OCI-LY3 (cell line): ENCODE measurements around the gene UMAD1.

Experiments
- CTCF ChIP-seq: fragments of 200-600, 300-600 bp; sonication (generic); IDR thresholded peaks from 2 replicates; pipeline ENCODE4 v1.5.1; 2014; ENCODE audit warnings: antibody characterized with exemption, low read length, low read depth
- EZH2phosphoT487 ChIP-seq: fragments of 200-600 bp; shearing (Covaris generic); IDR thresholded peaks from 2 replicates; pipeline ENCODE4 v1.6.1; 2018; ENCODE audit warnings: antibody characterized with exemption, mixed run types, low read depth

GRCh38 chr7:7820409-7820808, 179.9 kb downstream of the UMAD1 start:
- TF ChIP-seq EZH2phosphoT487 (no peak), CTCF (no peak)
